Smooth muscle cell (in vitro differentiated cells): ENCODE results near the gene TLNRD1. TPM values are rescaled to one million over a fixed set of nuclear protein-coding genes. Genes with fewer than 3 reads are reported as not detected.

Experiments
- DNase-seq: peaks from one replicate; lab custom pipeline; 2025; ENCODE audit not compliant: unreplicated experiment; lab: John Stamatoyannopoulos, UW
- H2AFZ ChIP-seq: fragments of 200-600 bp; sonication (generic); 2 replicates; pipeline ENCODE4 v1.6.0; 2016; ENCODE audit warnings: antibody characterized with exemption, low read depth, mild to moderate bottlenecking
- H3F3A ChIP-seq: fragments of 200-600 bp; sonication (generic); 2 replicates; pipeline ENCODE4 v1.6.0; 2017; ENCODE audit warnings: antibody characterized with exemption, low read depth
- H3K27ac ChIP-seq: fragments of 200-600 bp; sonication (generic); 2 replicates; pipeline ENCODE4 v1.5.1; 2016; ENCODE audit warnings: low read depth, mild to moderate bottlenecking
- H3K27me3 ChIP-seq: fragments of 200-600 bp; sonication (generic); 2 replicates; pipeline ENCODE4 v1.6.1; 2016; ENCODE audit warnings: low read depth, mild to moderate bottlenecking
- H3K36me3 ChIP-seq: fragments of 200-600 bp; sonication (generic); 2 replicates; pipeline ENCODE4 v1.5.1; 2016; ENCODE audit warnings: low read depth
- H3K4me1 ChIP-seq: fragments of 200-600 bp; sonication (generic); 2 replicates; pipeline ENCODE4 v1.5.1; 2016; ENCODE audit warnings: low read depth
- H3K4me2 ChIP-seq: fragments of 200-600 bp; sonication (generic); 2 replicates; pipeline ENCODE4 v1.6.0; 2016; ENCODE audit warnings: mild to moderate bottlenecking
- H3K4me3 ChIP-seq: fragments of 200-600 bp; sonication (generic); 2 replicates; pipeline ENCODE4 v1.5.1; 2016; ENCODE audit warnings: mild to moderate bottlenecking
- H3K79me2 ChIP-seq: fragments of 200-600 bp; sonication (generic); 2 replicates; pipeline ENCODE4 v1.6.0; 2016; ENCODE audit warnings: low read depth, mild to moderate bottlenecking
- H3K9ac ChIP-seq: fragments of 200-600 bp; sonication (generic); 2 replicates; pipeline ENCODE4 v1.6.0; 2016; ENCODE audit warnings: low read depth
- H3K9me3 ChIP-seq: fragments of 200-600 bp; sonication (generic); replicated peaks from 2 replicates; pipeline ENCODE4 v1.5.1; 2016; ENCODE audit warnings: low read depth
- H4K20me1 ChIP-seq: fragments of 200-600 bp; sonication (generic); 2 replicates; pipeline ENCODE4 v1.6.0; 2016; ENCODE audit warnings: low read depth
- WGBS: methylation state at CpG from one replicate; pipeline ENCODE4 v1.1.7; 2016; ENCODE audit warnings: low lambda C conversion rate; 5-methylcytosine and 5-hydroxymethylcytosine counted together
- polyA plus RNA-seq: library from polyadenylated mRNA; unstranded; fragments of >200 nt; fragmentation: Nextera tagmentation; extraction: Ambion mirVana; gene quantifications from 2 replicates; pipeline ENCODE4 v1.2.1, GENCODE V29; 2016
- total RNA-seq: library from RNA; depleted of rRNA; stranded (reverse); fragments of >200 nt; gene quantifications from 2 replicates; pipeline ENCODE4 v1.2.3, GENCODE V29; 2014
- TF ChIP-seq, protein P1 (sequence below): fragments of 200-600 bp; sonication (generic); IDR thresholded peaks from 2 replicates; pipeline ENCODE4 v1.5.1; 2017; ENCODE audit warnings: borderline replicate concordance, mild to moderate bottlenecking, antibody characterized with exemption; ENCODE audit not compliant: insufficient read depth, poor library complexity, severe bottlenecking

TLNRD1 gene
- total and polyA plus RNA-seq, 2 experiments from 2014 or later = 11.3 to 14.1 TPM

DNA sequence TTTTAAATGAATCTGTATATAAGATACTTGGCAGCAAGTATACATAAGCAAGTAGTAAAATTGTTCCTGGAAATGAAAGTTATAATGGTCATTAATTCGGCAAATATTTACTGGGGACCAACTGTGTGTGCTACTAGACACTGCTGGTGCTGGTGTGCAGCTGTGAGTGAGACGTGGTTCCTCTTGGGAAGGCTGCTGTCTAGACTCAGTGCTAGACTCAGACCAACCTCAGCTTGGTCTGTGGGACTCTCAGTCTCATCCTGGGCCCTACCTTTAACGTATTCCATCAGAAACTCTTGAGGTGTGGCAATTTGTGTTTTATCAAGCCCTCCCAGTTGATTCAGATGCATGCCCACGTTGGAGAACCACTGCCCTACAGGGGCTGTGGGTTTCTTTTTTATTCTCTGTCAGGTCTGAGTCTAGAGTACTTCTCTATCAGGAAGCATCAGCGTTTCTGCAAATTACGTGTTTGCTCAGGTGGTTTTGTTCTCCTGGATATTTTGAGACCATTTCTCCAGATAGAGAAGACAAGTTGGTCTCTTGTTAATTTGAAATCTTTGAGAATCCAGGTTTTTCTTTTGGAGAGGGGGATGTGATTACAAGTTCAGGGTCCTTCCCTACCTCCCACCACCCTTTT is 6.8 kb downstream of the TLNRD1 start:
- H3K79me2 ChIP-seq = peaks cover 38% of the 10 kb centered on the region
- no peak overlapping the region for H3K4me3 ChIP-seq
- TF ChIP-seq, protein P1, sequence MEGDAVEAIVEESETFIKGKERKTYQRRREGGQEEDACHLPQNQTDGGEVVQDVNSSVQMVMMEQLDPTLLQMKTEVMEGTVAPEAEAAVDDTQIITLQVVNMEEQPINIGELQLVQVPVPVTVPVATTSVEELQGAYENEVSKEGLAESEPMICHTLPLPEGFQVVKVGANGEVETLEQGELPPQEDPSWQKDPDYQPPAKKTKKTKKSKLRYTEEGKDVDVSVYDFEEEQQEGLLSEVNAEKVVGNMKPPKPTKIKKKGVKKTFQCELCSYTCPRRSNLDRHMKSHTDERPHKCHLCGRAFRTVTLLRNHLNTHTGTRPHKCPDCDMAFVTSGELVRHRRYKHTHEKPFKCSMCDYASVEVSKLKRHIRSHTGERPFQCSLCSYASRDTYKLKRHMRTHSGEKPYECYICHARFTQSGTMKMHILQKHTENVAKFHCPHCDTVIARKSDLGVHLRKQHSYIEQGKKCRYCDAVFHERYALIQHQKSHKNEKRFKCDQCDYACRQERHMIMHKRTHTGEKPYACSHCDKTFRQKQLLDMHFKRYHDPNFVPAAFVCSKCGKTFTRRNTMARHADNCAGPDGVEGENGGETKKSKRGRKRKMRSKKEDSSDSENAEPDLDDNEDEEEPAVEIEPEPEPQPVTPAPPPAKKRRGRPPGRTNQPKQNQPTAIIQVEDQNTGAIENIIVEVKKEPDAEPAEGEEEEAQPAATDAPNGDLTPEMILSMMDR = no peak
- no peaks in the 10 kb centered on the region for H3K27me3 ChIP-seq
- no peak overlapping the region for H2AFZ ChIP-seq
- DNase-seq = no peak
- H3K4me1 ChIP-seq = no peaks in the 10 kb centered on the region
- H3K4me2 ChIP-seq = no peak overlapping the region
- WGBS = 95% methylated on average over 6 of the region's 6 CpGs
- peaks cover 53% of the 10 kb centered on the region for H4K20me1 ChIP-seq
- H3K36me3 ChIP-seq = no peaks in the 10 kb centered on the region
- H3K9ac ChIP-seq = no peak overlapping the region
- no peaks in the 10 kb centered on the region for H3F3A ChIP-seq
- no peak overlapping the region for H3K27ac ChIP-seq
- no peaks in the 10 kb centered on the region for H3K9me3 ChIP-seq

DNA sequence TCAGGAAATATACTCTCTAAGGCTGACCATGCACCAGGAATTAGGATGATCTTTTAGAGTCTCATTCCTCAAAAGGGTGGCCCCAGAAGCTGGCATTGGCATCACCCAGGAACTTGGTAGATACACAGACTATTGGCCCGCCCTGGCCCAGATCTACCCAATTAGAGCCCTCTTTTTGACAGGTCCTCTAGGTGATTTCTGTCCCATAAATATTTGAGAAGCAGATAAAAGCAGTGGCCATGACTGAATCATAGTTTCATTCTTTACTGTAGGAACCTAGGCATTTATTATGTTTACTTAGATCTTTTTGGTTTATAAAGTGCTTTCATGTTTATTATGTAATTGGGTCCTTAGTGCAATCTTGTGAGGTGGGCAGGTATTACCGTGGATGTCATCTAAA is 7.6 kb downstream of the TLNRD1 start:
- Histone ChIP-seq H4K20me1 (peaks cover 45% of the 10 kb centered on the region), H3F3A (no peaks in the 10 kb centered on the region), H3K4me1 (no peaks in the 10 kb centered on the region), H3K4me3 (no peak overlapping the region), H3K79me2 (peaks cover 30% of the 10 kb centered on the region), H3K9me3 (no peaks in the 10 kb centered on the region), H2AFZ (no peak overlapping the region), H3K27me3 (no peaks in the 10 kb centered on the region), H3K36me3 (no peaks in the 10 kb centered on the region), H3K4me2 (no peak overlapping the region), H3K27ac (no peak overlapping the region), H3K9ac (no peak overlapping the region)
- no peak for DNase-seq
- WGBS = 100% methylated on average over 2 of the region's 2 CpGs
- TF ChIP-seq, protein P1 = no peak

DNA sequence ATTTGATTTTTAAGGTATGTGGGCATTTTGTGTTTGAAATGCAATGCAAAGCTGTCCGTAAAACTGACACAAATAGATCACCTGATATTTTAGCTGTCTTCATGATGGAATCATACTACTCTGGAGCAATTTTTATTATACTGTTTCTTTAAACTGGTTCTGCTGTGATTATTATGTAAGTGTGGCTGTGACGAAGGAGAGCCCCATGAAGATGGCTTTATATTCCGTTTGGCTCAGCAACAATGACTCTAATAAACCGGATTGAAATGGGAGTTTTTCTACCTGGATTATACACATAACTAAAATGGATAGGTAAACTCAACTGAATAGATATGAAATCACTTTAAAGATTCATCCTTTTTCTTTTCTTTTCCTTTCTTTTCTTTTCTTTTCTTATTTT is 9.4 kb downstream of the TLNRD1 start:
- TF ChIP-seq, protein P1 = no peak
- DNase-seq = no peak
- H3K27me3 ChIP-seq = no peaks in the 10 kb centered on the region
- no peak overlapping the region for H3K4me2 ChIP-seq
- no peak overlapping the region for H2AFZ ChIP-seq
- H3K9ac ChIP-seq = no peak overlapping the region
- H3K36me3 ChIP-seq = no peaks in the 10 kb centered on the region
- WGBS = 98% methylated on average over 4 of the region's 4 CpGs
- no peak overlapping the region for H3K27ac ChIP-seq
- H3F3A ChIP-seq = no peaks in the 10 kb centered on the region
- peaks cover 28% of the 10 kb centered on the region for H4K20me1 ChIP-seq
- H3K79me2 ChIP-seq = peaks cover 12% of the 10 kb centered on the region
- no peaks in the 10 kb centered on the region for H3K4me1 ChIP-seq
- H3K9me3 ChIP-seq = no peaks in the 10 kb centered on the region
- no peak overlapping the region for H3K4me3 ChIP-seq

DNA sequence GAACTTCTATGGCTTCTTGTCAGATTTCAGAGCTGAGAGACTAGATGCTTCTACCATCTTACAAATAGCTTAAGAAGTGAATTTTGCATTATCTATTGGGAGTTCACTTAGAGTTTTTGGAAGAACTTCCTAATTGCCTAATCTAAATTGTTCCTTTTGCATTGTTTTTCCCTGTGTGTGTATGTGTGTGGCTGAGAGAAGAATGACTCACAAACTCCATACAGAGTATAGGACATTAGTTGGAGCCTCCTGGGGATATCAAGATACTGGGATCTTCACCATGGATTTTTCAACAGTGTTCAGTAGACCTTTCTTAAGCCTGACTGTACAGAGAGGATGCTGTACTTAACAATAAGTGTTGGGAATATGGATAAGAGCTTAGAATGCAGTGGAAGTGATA is 10.9 kb downstream of the TLNRD1 start:
- no peaks in the 10 kb centered on the region for H3K27me3 ChIP-seq
- no peak overlapping the region for H2AFZ ChIP-seq
- no peak for DNase-seq
- TF ChIP-seq, protein P1 = no peak
- H3K9me3 ChIP-seq = no peaks in the 10 kb centered on the region
- no peaks in the 10 kb centered on the region for H3K4me1 ChIP-seq
- no peak overlapping the region for H3K9ac ChIP-seq
- no peaks in the 10 kb centered on the region for H3F3A ChIP-seq
- H3K4me2 ChIP-seq = no peak overlapping the region
- no peak overlapping the region for H3K4me3 ChIP-seq
- no peak overlapping the region for H3K27ac ChIP-seq
- no peaks in the 10 kb centered on the region for H3K36me3 ChIP-seq
- H4K20me1 ChIP-seq = peaks cover 15% of the 10 kb centered on the region
- no peaks in the 10 kb centered on the region for H3K79me2 ChIP-seq
